Measurements from ENCODE around the gene QARS1.

DNA sequence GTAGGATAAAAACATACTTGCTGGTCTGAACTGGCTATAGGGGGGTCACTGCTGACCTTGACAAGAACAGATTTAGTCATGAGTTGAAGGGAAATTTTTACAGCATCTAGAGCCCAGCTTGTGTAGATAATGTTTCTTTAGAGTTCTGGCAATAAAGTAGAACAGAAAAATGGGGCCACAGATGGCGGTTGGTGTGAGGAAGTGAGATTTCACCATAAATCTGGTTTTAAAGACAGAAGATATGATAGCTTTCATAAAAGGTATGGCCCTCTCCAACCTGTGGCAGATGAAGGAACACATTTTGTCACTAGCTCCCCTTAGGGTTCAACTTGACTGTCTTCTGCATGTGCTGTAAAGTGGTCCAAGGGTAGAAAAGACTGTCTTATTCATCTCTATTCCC lies 51.0 kb downstream of the QARS1 start:
- no peak for TF ChIP-seq CTCF (IDR thresholded peaks at IDR 0.05; ENCODE audit: low read depth, low read length, poor library complexity, severe bottlenecking)
- TF ChIP-seq EZH2phosphoT487 (IDR thresholded peaks at IDR 0.05; ENCODE audit: borderline replicate concordance, low read length) = no peak

Measured in DOHH2 (cell line).